ENCODE data around the gene MACROD2.

GRCh38 chr20:14647016-14647415, 651.7 kb downstream of the MACROD2 start:
- TF ChIP-seq CTCF (IDR thresholded peaks at IDR 0.05; ENCODE audit: insufficient read depth, low read length, poor library complexity, severe bottlenecking) (no peak), EZH2phosphoT487 (conservative IDR thresholded peaks at IDR 0.05; ENCODE audit: low read length) (no peak)
